Panc1 (cell line): Measurements from ENCODE around the gene ACACA. TPM values are rescaled to one million over a fixed set of nuclear protein-coding genes. Genes with fewer than 3 reads are reported as not detected.

Experiments used
- ATAC-seq: fragments of 200-7000 bp; cut with Tn5 transposase; 2 replicates; pipeline ENCODE4 v1.9.1; 2020; ENCODE audit warnings: mild to moderate bottlenecking, moderate library complexity
- BruUV-seq: library from RNA; stranded (reverse); fragments of 400-500 nt; replicated peaks from 2 replicates; lab custom pipeline; 2021; lab: Mats Ljungman, UMichigan
- CTCF ChIA-PET: fragments of 300-600 bp; sonication (Branson Sonifier 250); formaldehyde crosslinking; loops from one replicate; lab custom pipeline; 2022; ENCODE audit warnings: antibody characterized with exemption; lab: Charles Lee
- POLR2A ChIA-PET: fragments of 300-600 bp; sonication (Branson Sonifier 250); formaldehyde crosslinking; loops from one replicate; lab custom pipeline; 2022; ENCODE audit warnings: antibody characterized with exemption; lab: Charles Lee
- DNase-seq: peaks from one replicate; pipeline ENCODE4 v3.0.0-alpha.2; 2010; ENCODE audit warnings: low read depth, low spot score
- H3K27ac ChIP-seq: 2 replicates; pipeline ENCODE4 v1.5.1; 2011; ENCODE audit warnings: mild to moderate bottlenecking, low read length, inconsistent platforms
- H3K27me3 ChIP-seq: fragments of 200-500 bp; sonication (Bioruptor generic); 2 replicates; pipeline ENCODE4 v1.6.0; 2014; ENCODE audit warnings: low read length, inconsistent platforms; ENCODE audit not compliant: control insufficient read depth, insufficient read depth
- H3K36me3 ChIP-seq: fragments of 200-500 bp; sonication (Bioruptor generic); 2 replicates; pipeline ENCODE4 v1.5.1; 2014; ENCODE audit warnings: inconsistent platforms, mild to moderate bottlenecking, low read length, moderate library complexity; ENCODE audit not compliant: control insufficient read depth, insufficient read depth
- H3K4me1 ChIP-seq: 2 replicates; pipeline ENCODE4 v1.5.1; 2011; ENCODE audit warnings: inconsistent platforms, mild to moderate bottlenecking, low read length, moderate library complexity; ENCODE audit not compliant: control insufficient read depth, insufficient read depth
- H3K4me3 ChIP-seq, 2 experiments: 2 replicates each; pipeline ENCODE4 v1.5.1; 2011 to 2012; ENCODE audit warnings: low read depth in 2 of 2, low read length in 2 of 2, mild to moderate bottlenecking in 2 of 2, inconsistent platforms in 1 of 2, moderate library complexity in 1 of 2
- H3K9me3 ChIP-seq: fragments of 200-500 bp; sonication (Bioruptor generic); 2 replicates; pipeline ENCODE4 v1.5.1; 2014; ENCODE audit warnings: low read depth, mild to moderate bottlenecking, inconsistent platforms, low read length, moderate library complexity; ENCODE audit not compliant: control insufficient read depth, insufficient read depth
- CTCF ChIP-seq: fragments of 450-650 bp; IDR thresholded peaks from 2 replicates; pipeline ENCODE4 v1.5.1; 2017; ENCODE audit warnings: mild to moderate bottlenecking
- POLR2AphosphoS5 ChIP-seq: IDR thresholded peaks from 2 replicates; pipeline ENCODE4 v1.6.1; 2012; ENCODE audit warnings: mild to moderate bottlenecking, low read depth, low read length, moderate library complexity
- REST ChIP-seq, 2 experiments: IDR thresholded peaks; 2 replicates each; pipeline ENCODE4 v1.6.1; 2011 to 2012; ENCODE audit warnings: low read depth in 2 of 2, control low read depth in 1 of 2, low read length in 1 of 2, mild to moderate bottlenecking in 1 of 2, moderate library complexity in 1 of 2; ENCODE audit not compliant: insufficient read depth in 1 of 2
- SIN3A ChIP-seq: IDR thresholded peaks from 2 replicates; pipeline ENCODE4 v1.6.1; 2012; ENCODE audit warnings: low read depth, mild to moderate bottlenecking, low read length, moderate library complexity, borderline replicate concordance; ENCODE audit not compliant: insufficient read depth
- TCF7L2 ChIP-seq: IDR thresholded peaks from 2 replicates; pipeline ENCODE4 v1.6.1; 2011; ENCODE audit warnings: mild to moderate bottlenecking, low read depth, low read length, inconsistent platforms
- in situ Hi-C: cut with HindIII; loops from 2 replicates; pipeline ENCODE4 v1.10.0; 2016; ENCODE audit warnings: low sequenced_read_pairs, low pct_unique_long_range_greater_than_20kb
- intact Hi-C: fragments of 100-400 bp; cut with micrococcal nuclease; formaldehyde crosslinking; loops from one replicate; pipeline ENCODE4 v1.10.0; 2022; ENCODE audit not compliant: unreplicated experiment
- total RNA-seq: library from RNA; stranded (reverse); gene quantifications from one replicate; pipeline ENCODE4 v1.2.1, GENCODE V29; 2021; ENCODE audit not compliant: unreplicated experiment

ACACA gene
- total RNA-seq, 1 experiment from 2014 or later: 131 TPM

- in situ Hi-C loops (no loop called here), intact Hi-C loops (no loop called here)
- ChIA-PET CTCF (no interaction called here), POLR2A (no interaction called here)
- Histone ChIP-seq H3K4me1 (no peaks in the 10 kb centered on the region), H3K9me3 (no peaks in the 10 kb centered on the region), H3K36me3 (no peaks in the 10 kb centered on the region; the same call in 1 of the 2 replicates), H3K27me3 (no peaks in the 10 kb centered on the region), H3K27ac (no peak overlapping the region), H3K4me3 (no peak overlapping the region)
- TF ChIP-seq REST (IDR thresholded peaks at IDR 0.05; ENCODE audit: insufficient read depth in 1 of 2, low read depth in 2 of 2, low read length in 1 of 2) (no peak), SIN3A (no peak), CTCF (no peak), POLR2AphosphoS5 (no peak), TCF7L2 (no peak)
- DNase-seq (no peak), ATAC-seq (no peak)
- BruUV-seq: no TSS peak
Observed at GRCh38 chr17:37432671-37433070, 26.0 kb upstream of the ACACA start.

- no peaks in the 10 kb centered on the region for H3K27me3 ChIP-seq
- no peaks in the 10 kb centered on the region for H3K9me3 ChIP-seq
- POLR2A ChIA-PET: interaction anchor here (0.6 kb wide), 1 partner anchor 727 kb away, joined by 3 read pairs; no protein-coding TSS in a partner anchor
- BruUV-seq: no TSS peak
- no peak for ATAC-seq
- DNase-seq: no peak
- in situ Hi-C loops: no loop called here
- H3K27ac ChIP-seq: no peak overlapping the region
- intact Hi-C loops: no loop called here
- CTCF ChIA-PET: no interaction called here
- H3K4me3 ChIP-seq: no peak overlapping the region
- peaks cover 6% of the 10 kb centered on the region; the same call in 1 of the 2 replicates for H3K36me3 ChIP-seq
- no peak for TF ChIP-seq REST (IDR thresholded peaks at IDR 0.05; ENCODE audit: insufficient read depth in 1 of 2, low read depth in 2 of 2, low read length in 1 of 2)
- TF ChIP-seq POLR2AphosphoS5: no peak
- TF ChIP-seq SIN3A: no peak
- no peak for TF ChIP-seq TCF7L2
- TF ChIP-seq CTCF: no peak
- no peaks in the 10 kb centered on the region for H3K4me1 ChIP-seq
Observed at GRCh38 chr17:37430051-37430627, 23.5 kb upstream of the ACACA start.
